UCSD-AML1 (cell line): ENCODE data around the gene SERPINB7.

Experiments
- DNase-seq: peaks from one replicate; lab custom pipeline; 2025; ENCODE audit not compliant: unreplicated experiment; lab: John Stamatoyannopoulos, UW

Gene SERPINB7

DNA sequence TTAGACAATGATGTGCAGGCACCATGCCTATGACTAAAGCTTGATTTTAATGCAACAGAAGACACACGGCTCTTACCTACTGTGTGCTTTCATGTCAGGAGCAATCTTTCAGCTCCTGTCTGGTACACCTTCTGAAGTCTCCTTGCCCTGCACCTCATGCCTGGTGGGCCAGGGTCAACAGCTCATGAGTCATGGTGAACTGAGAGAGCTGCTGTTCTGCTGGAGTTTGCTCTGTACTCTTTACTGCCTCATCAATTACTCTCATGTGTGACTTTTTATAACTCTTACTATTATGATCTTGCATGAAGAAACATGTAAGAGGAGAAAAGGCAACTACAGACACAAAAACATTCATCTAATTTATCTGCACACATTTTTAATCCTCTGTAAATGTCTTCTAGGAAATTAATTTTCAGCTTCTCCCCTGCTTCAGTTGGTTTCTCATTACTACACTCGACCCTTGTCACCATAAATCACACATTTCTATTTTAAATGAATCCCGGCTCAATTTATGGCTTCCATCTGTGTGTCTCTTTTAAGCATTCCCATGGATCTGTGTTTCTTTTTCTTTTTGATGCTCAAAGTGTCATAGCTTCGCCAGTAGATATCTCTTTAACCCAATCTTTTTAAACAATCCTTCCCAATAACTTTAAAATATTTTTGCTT, 9.7 kb downstream of the SERPINB7 start:
- DNase-seq = no peak

DNA sequence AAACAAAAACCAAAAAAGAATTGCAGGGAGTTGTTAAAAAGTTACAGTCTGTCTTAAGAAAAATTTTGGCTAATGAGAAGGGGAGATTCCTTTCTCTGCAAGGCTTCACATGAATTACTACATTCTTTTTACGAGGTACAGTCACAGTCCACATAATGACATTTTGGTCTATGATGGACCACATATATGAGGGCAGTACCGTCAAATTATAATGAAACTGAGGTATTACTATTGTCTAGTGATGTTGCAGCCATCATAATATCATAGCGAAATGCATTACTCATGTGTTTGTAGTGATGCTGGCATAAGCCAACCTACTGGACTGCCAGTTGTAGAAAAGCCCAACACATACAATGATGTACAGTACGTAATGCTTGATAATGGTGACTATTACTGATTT, 12.5 kb downstream of the SERPINB7 start:
- DNase-seq = no peak

DNA sequence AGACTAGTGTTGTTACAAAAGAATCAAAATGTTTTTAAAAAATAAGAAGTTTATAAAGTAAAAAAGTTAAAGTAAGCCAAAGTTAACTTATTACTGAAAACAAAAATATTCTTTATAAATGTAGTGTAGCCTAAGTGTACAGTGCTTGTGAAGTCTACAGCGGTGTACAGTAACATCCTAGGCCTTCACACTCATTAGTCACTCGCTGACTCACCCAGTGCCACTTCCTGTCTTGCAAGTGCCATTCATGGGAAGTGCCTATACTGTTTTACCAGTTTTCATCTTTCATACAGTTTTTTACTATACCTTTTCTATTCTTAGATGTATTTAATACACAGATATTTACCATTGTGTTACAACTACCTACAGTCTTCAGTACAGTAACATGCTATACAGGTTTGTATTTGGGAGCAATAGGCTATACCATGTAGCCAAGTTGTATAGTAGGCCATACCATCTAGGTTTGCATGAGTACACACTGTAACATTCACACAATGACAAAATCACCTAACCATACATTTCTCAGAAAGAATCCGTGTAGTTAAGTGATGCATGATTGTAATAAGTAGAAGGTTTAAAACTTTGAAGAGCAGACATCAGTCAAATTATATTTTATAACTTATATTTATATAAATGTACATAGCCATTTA, 13.4 kb downstream of the SERPINB7 start:
- peak; percentile 13 for DNase-seq

DNA sequence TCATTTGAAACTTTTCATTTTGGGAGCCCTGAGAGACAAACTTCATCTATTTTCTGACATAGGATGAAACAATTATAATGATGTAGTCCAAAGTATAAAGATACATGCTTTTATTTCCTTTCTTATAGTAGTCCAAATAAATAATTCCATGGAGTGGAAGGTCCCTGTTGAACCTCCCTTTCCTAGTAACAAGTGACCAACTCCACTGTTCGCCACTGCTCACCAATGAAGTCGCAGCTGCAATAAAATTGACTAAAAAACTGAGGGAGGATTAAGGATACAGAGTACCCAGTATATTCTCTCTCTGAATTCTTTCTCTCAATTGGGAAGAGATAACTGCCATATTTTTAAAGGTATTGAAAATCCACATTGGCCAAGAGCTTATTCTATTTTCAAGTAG, 14.1 kb downstream of the SERPINB7 start:
- no peak for DNase-seq

DNA sequence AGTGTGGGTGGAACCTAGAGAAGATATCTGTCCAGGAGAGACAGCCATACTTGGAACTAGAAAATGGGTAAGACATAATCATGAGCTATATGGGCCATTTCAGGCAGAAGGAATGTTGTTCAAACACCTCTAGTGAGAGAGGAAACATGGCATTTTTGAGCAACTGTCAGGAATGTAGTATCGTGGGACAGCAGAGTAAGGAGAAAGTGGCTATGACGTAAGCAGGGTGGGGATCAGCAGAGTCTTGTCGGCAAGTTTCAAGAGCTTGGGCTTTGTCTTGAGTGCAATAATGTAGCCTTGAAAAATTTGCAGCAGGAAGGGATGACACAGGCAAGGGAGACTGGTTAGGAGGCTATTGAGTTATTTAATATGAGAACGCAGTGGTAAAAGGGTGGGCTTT, 20.4 kb downstream of the SERPINB7 start:
- no peak for DNase-seq

DNA sequence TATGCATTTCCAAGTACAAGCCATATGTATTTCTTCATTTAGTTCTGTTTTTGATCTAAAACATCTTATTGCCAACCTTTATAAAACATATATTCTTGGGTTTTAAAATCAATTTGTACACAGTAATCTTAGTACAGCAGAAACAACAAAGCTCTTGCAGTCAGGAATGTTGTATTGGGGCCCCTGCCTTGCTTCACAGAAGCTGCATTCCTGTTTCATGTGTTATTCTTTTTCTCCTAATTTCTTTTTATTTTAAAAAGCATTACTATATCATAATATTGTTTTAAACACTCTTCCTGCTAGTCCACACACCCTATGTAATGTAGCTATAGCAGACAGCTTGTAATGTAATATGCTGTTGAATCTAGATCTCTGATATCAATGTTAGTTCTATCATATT, 24.0 kb downstream of the SERPINB7 start:
- no peak for DNase-seq

DNA sequence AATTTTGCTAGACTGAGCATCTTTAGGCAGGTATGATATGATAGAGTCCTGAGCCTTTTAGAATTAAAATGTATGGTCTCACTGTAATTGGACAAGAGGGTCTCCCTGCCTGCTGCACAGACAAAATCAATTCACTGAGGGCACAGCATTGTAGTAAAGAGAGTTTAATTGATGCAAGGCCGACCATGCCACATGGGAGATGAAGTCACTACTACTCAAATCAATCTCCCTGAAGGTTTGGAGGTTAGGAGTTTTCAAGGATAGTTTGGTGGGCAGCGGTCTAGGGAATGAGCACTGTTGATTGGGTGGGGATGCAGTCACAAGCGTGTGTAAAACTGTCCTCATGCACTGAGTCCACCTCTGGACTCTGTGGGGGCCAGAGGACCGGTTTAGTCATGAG, 26.1 kb downstream of the SERPINB7 start:
- DNase-seq = no peak

DNA sequence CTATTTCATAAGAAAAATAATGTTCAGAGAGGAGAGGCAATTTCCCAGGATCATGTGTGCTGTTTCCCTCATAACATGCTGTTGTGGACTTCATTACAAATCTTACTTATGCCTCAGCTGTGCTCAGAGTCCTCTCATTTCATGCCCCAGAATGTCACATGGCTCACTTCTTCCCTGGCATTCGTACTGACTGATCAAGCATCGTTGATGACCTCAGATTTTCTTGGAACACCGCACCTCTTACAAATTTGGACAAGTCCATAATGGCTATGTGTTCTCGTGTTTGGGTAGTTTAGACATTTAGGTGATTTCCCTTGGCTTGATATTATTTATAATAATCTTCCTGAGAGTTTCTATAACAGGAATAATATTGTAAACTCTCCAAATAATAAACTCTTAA, 32.9 kb downstream of the SERPINB7 start:
- no peak for DNase-seq

DNA sequence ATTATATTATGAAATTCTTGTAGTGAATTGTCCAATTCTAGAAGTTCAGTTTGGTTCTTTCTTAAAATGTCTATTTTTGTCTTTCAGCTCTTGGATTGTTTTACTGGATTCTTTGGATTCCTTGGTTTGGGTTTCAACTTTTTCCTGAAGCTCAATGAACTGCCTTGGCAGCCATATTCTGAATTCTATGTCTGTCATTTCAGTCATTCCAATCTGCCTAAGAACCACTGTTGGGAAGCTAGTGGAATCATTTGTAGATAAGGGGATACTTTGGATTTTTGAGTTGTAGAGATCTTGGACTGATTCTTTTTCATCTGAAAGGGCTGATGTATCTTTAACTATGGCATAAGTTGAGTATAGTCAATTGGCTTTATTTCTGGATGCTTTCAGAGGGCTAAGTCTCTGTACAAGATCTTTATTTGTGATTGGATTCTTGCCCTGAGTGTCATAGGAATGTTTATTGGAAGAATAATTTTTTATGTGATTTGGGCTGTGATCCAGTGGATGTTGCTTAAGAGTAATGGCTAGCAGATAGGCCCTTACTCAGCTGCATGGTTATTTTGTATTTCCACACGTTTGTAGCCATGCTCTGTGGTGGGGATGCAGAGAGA, 42.3 kb downstream of the SERPINB7 start:
- no peak for DNase-seq

DNA sequence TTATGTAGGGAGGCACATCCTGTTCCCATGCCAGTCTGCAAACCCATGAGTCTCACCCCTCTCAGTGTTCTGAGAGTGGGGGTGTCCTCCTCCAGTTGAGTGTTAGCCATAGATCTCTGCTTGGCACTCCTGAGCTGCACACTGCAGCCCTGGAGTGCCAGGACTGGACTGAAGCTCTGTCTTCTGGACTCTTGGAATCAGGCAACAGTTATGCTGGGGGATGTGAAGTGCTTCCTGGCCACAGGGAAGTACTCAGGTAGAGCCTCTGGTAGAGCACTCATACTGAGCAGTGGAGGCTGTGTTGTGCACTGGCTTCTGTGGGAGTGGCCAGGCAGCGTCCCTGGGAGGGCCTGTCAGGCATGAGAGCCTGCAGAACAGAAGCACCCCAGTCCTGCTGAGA, 43.0 kb downstream of the SERPINB7 start:
- no peak for DNase-seq

DNA sequence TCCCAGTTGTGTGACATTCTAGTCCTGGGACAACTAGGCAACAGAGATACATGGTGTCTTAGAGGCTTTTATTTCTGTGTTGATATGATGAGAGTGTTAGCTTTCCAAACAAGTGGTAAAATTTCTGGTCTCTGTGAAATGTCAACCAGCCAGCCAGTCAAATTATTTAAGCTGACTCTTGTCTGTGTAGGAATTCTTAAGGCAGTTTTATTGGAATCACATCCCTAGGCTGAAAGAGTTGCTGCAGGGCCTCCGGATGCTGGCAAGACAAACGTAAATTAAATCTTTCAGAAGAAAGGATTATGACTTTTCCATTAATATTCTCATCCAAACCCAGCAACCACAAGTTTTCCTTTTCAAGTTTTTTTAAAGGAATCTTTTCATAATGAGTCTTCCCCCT, 44.6 kb downstream of the SERPINB7 start:
- no peak for DNase-seq

DNA sequence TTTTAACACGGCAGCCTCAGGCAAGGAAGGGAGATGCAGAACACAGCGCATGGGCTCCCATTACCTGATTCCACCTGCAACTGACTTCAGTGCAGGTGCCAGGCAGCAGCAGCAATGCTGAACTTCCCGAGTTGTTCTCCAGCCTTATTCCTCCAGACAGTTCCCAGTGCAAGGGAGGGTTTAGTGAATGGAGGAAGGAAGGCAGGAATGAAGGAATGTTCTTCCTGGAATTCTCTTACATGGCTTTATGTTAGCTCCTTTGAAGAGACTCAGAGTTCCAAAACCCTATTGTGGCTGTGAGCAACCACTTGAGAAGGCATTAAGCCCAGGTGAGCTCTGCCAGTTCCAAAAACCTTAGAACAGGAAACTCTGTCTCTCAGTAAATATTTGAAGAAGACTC, 45.5 kb downstream of the SERPINB7 start:
- DNase-seq = no peak

DNA sequence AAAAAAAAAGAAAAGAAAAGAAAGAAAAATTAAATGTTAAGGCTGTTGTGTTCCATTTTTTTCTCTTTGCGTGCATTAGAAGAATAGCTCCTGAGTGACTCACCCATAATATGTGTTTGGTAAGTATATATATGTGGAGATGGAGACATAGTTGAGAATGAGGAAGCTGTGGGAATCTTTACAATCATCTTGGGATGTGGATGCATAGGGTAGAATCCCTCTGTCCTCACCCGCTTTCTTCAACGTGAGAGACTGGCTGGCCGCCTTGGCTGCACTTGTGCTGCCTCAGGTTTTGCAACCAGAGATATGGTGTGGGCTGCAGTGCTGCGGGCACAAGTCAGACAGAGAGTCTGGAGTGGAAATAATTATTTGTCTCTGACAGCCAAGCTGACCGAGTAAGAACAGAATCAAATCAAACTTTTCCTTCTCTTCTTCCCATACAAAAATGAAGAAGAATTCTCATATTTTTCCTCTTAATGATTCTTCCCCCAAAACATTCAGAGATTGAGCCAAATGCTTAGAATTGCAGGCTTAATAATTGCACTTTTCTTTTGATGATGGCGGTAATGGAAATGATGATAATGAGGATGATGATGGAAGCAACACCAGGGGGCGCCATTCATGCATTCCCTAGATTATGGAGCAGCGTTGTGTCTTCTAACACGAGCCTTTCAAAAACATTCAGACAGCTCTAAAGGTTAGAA, 48.5 kb downstream of the SERPINB7 start:
- DNase-seq = peak; percentile 12

DNA sequence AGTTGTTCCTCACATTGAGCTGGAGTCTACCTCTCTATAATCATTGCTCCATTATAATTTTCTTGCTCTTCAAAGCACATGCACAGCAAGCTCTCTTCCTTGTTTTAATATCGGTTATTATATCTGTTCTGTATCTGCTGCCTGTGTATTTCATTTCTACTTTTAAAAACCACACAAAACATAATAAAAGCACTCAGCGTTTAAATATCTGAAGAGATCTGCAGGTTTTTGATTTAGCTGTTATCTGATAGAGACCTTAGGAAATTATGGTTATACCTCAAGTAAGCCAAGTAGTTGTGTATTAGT, 49.0 kb downstream of the SERPINB7 start:
- DNase-seq = no peak

DNA sequence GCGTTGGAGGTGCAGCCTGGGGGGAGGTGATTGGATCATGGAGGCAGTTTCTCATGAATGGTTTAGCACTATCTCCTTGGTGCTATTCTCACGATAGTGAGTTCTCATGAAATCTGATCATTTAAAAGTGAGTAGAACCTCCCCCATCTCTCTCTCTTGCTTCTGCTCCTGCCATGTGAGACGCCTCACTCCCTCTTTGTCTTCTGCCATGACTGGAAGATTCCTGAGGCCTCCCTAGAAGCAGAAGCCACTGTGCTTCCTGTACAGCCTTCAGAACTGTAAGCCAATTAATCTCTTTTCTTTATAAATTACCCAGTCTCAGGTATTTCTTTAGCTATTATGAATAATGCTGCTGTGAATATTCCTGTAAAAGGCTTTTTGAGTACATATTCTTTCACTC, 52.9 kb downstream of the SERPINB7 start:
- no peak for DNase-seq

DNA sequence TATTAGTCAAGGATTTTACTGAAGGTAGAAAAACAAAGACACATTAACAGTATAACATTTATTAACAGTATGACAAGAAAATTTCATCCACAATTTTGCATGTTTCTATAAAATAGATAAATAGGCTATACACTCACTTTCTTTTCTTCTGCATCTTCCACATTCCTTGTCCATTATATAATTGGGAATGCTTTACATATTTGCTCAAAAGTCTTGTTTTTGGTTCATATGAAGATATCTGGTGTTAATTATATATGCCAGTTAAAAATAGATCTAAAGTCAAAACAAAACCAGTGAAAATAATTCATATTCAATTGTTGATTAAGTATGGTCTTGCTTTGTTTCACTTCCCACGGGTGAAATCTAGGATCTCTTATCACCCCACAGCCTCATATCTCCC, 53.4 kb downstream of the SERPINB7 start:
- DNase-seq = no peak

DNA sequence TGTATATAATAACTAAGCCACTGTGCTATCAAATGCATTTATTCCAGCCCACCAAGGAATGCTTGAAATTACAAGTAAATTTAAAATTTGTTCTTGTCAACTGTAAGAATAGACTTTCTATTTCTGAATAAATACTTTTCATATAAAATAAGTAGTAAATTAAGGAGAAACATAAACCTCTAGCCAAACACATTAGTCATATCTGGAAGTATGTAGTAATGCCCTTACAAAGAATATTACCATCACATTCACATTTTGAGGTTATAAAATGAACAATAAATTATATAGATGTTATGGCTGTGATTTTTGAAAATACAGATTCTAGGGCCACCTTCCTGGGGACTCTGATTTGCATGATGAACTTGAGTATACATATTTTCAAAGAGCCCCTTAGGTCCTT, 54.7 kb downstream of the SERPINB7 start:
- DNase-seq = no peak

DNA sequence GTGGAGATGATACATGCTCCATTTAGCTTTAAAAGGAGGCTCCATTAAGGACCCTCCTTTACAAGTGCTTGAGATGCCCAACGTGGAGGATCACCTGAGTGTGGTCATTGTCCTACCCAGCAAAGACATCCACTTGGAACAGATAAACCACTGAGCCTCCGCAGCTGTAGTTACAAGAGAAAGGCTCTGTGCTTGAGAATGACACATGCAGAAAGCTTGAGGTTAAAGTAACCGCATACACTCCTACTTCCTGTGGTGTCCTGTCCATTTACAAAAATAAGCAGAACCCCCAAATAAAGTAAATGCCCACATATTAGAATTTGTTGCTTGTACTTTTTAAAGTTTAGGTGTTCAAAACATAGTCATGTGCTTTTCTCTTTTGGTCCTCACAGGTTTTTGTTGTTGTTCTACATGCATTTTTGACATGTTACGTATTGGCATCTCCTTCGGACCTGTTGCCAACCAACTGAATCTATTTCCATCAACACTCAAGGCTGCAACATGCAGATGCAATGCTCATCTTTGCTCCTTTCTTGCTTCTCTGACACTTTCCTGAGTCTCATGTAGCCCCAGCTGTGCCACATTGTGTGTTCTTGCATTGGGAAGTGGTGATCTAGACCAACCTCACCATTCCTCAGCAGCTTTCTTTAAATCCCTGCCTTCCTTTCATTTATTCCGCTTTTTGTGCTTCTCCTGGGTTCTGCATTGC, 56.0 kb downstream of the SERPINB7 start:
- DNase-seq = no peak

DNA sequence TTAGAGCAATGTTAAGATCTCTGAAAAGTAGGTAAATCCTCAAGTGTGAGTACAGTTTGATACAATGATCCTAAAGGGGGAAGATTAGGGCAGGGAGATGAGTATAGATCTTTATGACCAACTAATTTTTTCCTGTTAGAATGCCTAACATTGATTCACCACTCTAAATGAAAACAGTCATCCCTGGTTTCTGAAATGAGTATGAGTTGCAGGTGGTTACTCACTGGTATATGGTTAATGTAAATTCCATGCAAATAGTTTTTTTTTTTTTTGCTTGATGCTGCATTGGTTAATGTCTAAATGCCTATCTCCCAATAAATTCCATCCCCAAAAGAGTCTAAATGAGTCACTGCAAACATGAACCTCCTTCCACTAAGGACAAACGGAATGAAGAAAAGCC, 57.3 kb downstream of the SERPINB7 start:
- DNase-seq = no peak

DNA sequence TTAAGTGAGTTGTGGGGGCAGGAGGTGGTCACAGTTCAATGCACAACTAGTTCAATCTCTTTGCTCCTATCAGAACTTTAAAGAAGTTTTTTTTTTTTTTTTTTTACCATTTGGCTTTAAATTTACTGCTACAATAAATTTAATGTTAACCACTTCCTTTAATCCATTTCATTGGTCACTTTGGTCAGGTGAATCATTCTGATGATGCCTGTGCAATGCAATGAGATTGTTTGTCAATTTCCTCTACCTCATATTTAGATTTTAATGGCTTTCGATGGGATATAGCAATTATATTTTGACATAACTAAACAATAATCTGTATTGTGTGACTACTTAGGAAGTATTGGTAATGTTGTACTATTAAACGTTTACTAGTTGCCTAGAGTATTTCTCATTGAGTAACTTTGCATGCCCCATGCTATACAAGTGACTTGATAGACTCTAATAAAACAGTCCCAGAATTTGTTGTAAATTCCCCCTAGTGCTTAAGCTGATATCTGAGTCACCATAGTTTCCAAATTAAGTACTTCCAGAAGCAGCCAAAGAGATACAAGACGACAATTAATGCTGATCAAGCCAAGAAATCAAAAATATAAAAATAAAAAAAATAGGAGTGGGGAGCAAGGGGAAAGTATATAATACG, 59.4 kb downstream of the SERPINB7 start:
- no peak for DNase-seq

DNA sequence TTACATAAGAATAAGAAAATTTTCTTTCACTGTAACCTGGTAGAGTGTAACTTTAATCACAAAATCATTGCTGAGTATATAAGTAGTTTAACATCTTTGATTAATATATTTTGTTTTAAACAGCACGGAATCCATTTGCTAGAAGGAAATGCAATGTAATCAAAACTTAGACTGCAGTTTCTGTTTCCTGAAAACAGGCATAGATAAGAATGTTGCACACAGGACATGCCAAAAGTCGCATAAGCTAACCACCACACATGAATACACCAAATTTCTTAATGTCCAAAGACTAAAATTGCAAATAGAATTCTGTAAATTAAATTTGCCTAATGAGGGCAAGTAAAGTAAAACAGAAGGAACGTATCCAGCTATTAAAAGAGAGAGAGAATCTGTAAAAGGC, 61.2 kb downstream of the SERPINB7 start:
- DNase-seq = no peak
